PC-9 (cell line): ENCODE measurements around the gene CALN1. TPM values are rescaled to one million over a fixed set of nuclear protein-coding genes. Genes with fewer than 3 reads are reported as not detected.

Experiments used
- BruUV-seq: library from RNA; stranded (reverse); fragments of 400-500 nt; replicated peaks from 2 replicates; lab custom pipeline; 2021; lab: Mats Ljungman, UMichigan
- CTCF ChIA-PET: fragments of 300-600 bp; sonication (Branson Sonifier 250); formaldehyde crosslinking; loops from one replicate; lab custom pipeline; 2022; ENCODE audit warnings: antibody characterized with exemption; lab: Charles Lee
- POLR2A ChIA-PET: fragments of 300-600 bp; sonication (Branson Sonifier 250); formaldehyde crosslinking; loops from one replicate; lab custom pipeline; 2022; ENCODE audit warnings: antibody characterized with exemption; ENCODE audit not compliant: unreplicated experiment; lab: Charles Lee
- DNase-seq, 2 experiments: peaks; one replicate each; pipeline versions ENCODE4 v3.0.0 to v3.0.0-alpha.2; 2015 to 2022; ENCODE audit warnings: mixed read lengths in 1 of 2
- H2AFZ ChIP-seq: fragments of 200-600 bp; sonication (generic); 2 replicates; pipeline ENCODE4 v1.8.1; 2017; ENCODE audit warnings: antibody characterized with exemption
- H3F3A ChIP-seq: fragments of 200-600 bp; sonication (generic); 2 replicates; pipeline ENCODE4 v1.8.1; 2017; ENCODE audit warnings: antibody characterized with exemption, mild to moderate bottlenecking, low read depth; ENCODE audit not compliant: insufficient read depth
- H3K27ac ChIP-seq: fragments of 200-600 bp; sonication (generic); 2 replicates; pipeline ENCODE4 v1.6.1; 2016; ENCODE audit warnings: mixed run types
- H3K27me3 ChIP-seq: fragments of 200-600 bp; sonication (generic); 2 replicates; pipeline ENCODE4 v1.6.1; 2016; ENCODE audit warnings: low read depth, mixed run types; ENCODE audit not compliant: insufficient read depth
- H3K36me3 ChIP-seq: fragments of 200-600 bp; sonication (generic); 2 replicates; pipeline ENCODE4 v1.6.1; 2016; ENCODE audit warnings: low read depth, mixed run types
- H3K4me1 ChIP-seq: fragments of 200-600 bp; sonication (generic); replicated peaks from 2 replicates; pipeline ENCODE4 v1.6.1; 2016; ENCODE audit warnings: mixed run types; ENCODE audit not compliant: insufficient read depth
- H3K4me2 ChIP-seq: fragments of 200-600 bp; sonication (generic); 2 replicates; pipeline ENCODE4 v1.6.1; 2017; ENCODE audit warnings: mixed run types
- H3K4me3 ChIP-seq: fragments of 200-600 bp; sonication (generic); 2 replicates; pipeline ENCODE4 v1.6.1; 2016; ENCODE audit warnings: mixed run types
- H3K79me2 ChIP-seq: fragments of 200-600 bp; sonication (generic); 2 replicates; pipeline ENCODE4 v1.6.1; 2017; ENCODE audit warnings: low read depth, mixed run types
- H3K9me2 ChIP-seq: fragments of 200-600 bp; sonication (generic); 2 replicates; pipeline ENCODE4 v1.8.1; 2017; ENCODE audit warnings: mild to moderate bottlenecking; ENCODE audit not compliant: insufficient read depth
- H3K9me3 ChIP-seq: fragments of 200-600 bp; sonication (generic); 2 replicates; pipeline ENCODE4 v1.8.1; 2016; ENCODE audit warnings: low read depth; ENCODE audit not compliant: insufficient read depth
- H4K20me1 ChIP-seq: fragments of 200-600 bp; sonication (generic); 2 replicates; pipeline ENCODE4 v1.8.1; 2017; ENCODE audit not compliant: insufficient read depth
- EZH2 ChIP-seq: fragments of 200-600 bp; sonication (generic); IDR thresholded peaks from 2 replicates; pipeline ENCODE4 v1.8.0; 2017; ENCODE audit warnings: antibody characterized with exemption, low read depth
- intact Hi-C: fragments of 100-400 bp; cut with micrococcal nuclease; formaldehyde crosslinking; loops from one replicate; pipeline ENCODE4 v1.10.0; 2022; ENCODE audit not compliant: unreplicated experiment
- total RNA-seq: library from RNA; stranded (reverse); gene quantifications from 2 replicates; pipeline ENCODE4 v1.2.3, GENCODE V29; 2021
- TF ChIP-seq, protein P1 (sequence below): fragments of 200-600 bp; sonication (generic); conservative IDR thresholded peaks from 2 replicates; pipeline ENCODE4 v1.6.1; 2017; ENCODE audit warnings: mixed run types, antibody characterized with exemption, mild to moderate bottlenecking, moderate library complexity

CALN1 gene
- total RNA-seq, 1 experiment from 2014 or later, result not detected

DNA sequence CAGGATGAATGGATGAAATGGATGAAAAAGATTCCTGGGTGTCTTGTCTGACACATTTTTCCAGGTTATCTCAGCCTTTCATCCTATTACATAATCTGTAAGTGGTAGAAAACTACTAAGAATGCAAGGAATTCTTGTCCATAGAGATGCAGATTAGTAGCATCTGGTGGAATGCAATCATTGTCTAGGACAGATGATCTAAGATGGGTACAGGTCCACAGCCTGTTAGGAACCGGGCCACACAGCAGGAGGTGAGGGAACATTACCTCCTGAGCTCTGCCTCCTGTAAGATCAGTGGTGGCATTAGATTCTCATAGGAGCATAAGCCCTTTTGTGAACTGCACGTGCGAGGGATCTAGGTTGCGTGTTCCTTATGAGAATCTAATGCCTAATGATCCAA is 225.0 kb downstream of the CALN1 start:
- no TSS peak for BruUV-seq

DNA sequence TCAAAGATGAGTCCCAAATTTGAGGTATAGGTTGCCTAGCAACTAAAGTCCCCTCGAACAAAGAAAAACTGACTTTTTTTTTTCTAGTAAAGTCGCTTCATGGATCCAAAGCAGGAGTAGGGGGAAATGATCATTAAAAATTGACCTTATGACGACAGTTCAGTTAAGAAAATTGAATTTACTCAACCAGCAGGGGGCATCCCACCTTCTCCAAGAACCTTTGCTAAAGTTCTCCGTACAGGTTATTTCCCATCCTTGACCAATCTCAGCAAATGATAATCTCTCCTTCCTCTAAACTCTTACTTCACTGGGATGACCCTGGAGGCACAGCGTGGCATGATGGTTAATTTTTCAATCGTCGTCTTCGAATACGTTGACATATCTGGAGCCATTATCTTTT is 228.3 kb downstream of the CALN1 start:
- Histone ChIP-seq H3K4me2 (no peak overlapping the region), H3K9me2 (no peaks in the 10 kb centered on the region), H3K4me1 (no peaks in the 10 kb centered on the region), H3K9me3 (no peaks in the 10 kb centered on the region), H3K79me2 (no peaks in the 10 kb centered on the region), H3K4me3 (no peak overlapping the region), H3K36me3 (no peaks in the 10 kb centered on the region), H3F3A (no peaks in the 10 kb centered on the region), H4K20me1 (no peaks in the 10 kb centered on the region), H3K27me3 (peaks cover 9% of the 10 kb centered on the region; the same call in 1 of the 2 replicates), H2AFZ (no peak overlapping the region), H3K27ac (no peak overlapping the region)
- POLR2A ChIA-PET, result no interaction called here
- no peak for DNase-seq
- intact Hi-C loops, result no loop called here
- TF ChIP-seq EZH2, result no peak
- TF ChIP-seq, protein P1, sequence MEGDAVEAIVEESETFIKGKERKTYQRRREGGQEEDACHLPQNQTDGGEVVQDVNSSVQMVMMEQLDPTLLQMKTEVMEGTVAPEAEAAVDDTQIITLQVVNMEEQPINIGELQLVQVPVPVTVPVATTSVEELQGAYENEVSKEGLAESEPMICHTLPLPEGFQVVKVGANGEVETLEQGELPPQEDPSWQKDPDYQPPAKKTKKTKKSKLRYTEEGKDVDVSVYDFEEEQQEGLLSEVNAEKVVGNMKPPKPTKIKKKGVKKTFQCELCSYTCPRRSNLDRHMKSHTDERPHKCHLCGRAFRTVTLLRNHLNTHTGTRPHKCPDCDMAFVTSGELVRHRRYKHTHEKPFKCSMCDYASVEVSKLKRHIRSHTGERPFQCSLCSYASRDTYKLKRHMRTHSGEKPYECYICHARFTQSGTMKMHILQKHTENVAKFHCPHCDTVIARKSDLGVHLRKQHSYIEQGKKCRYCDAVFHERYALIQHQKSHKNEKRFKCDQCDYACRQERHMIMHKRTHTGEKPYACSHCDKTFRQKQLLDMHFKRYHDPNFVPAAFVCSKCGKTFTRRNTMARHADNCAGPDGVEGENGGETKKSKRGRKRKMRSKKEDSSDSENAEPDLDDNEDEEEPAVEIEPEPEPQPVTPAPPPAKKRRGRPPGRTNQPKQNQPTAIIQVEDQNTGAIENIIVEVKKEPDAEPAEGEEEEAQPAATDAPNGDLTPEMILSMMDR, result peak; percentile 53
- CTCF ChIA-PET, result no interaction called here
- BruUV-seq, result no TSS peak

More for the DNA sequence above, 225.0 kb downstream of the CALN1 start:
- H3F3A ChIP-seq, result no peaks in the 10 kb centered on the region
- no peak overlapping the region for H2AFZ ChIP-seq
- H3K79me2 ChIP-seq, result no peaks in the 10 kb centered on the region
- no peak overlapping the region for H3K27ac ChIP-seq
- intact Hi-C loops, result no loop called here
- ChIA-PET CTCF (no interaction called here), POLR2A (no interaction called here)
- H3K9me2 ChIP-seq, result no peaks in the 10 kb centered on the region
- no peaks in the 10 kb centered on the region for H3K36me3 ChIP-seq
- DNase-seq, result no peak
- H3K4me3 ChIP-seq, result no peak overlapping the region
- TF ChIP-seq EZH2, result no peak
- TF ChIP-seq, protein P1, result no peak
- H3K4me1 ChIP-seq, result no peaks in the 10 kb centered on the region
- H3K27me3 ChIP-seq, result peaks cover 32% of the 10 kb centered on the region; the same call in 1 of the 2 replicates
- H4K20me1 ChIP-seq, result no peaks in the 10 kb centered on the region
- no peak overlapping the region for H3K4me2 ChIP-seq
- no peaks in the 10 kb centered on the region for H3K9me3 ChIP-seq

DNA sequence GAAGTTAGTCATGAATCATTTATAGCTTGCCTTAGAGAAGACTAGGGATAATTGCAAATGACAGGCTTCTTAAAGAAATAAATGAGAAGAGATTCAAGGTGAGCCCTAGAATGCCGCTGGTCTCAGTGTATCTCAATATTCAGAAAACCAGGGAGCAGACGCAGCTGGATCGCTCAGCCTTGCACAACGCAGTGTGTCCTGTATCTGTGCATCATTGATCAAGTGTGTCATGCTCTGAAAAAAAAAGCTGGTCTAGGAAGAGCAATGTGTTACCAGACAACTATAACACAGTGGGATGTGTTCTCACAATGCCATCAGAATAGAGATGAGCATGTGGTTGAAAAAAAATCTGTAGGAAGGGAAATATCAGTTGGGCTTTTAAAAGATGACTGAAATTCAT is 230.1 kb downstream of the CALN1 start:
- Histone ChIP-seq H3K27me3 (peaks cover 15% of the 10 kb centered on the region; the same call in 1 of the 2 replicates), H4K20me1 (no peaks in the 10 kb centered on the region), H3K4me1 (no peaks in the 10 kb centered on the region), H3K4me2 (no peak overlapping the region), H2AFZ (no peak overlapping the region), H3K36me3 (no peaks in the 10 kb centered on the region), H3K9me2 (no peaks in the 10 kb centered on the region), H3K4me3 (no peak overlapping the region), H3K9me3 (no peaks in the 10 kb centered on the region), H3K79me2 (no peaks in the 10 kb centered on the region), H3F3A (no peaks in the 10 kb centered on the region), H3K27ac (no peak overlapping the region)
- CTCF ChIA-PET, result no interaction called here
- intact Hi-C loops, result no loop called here
- POLR2A ChIA-PET, result no interaction called here
- BruUV-seq, result no TSS peak
- no peak for DNase-seq
- TF ChIP-seq, protein P1, result no peak
- TF ChIP-seq EZH2, result no peak
